GM18508 (cell line): Measurements from ENCODE around the gene PGM5.

Source experiments
- ATAC-seq: cut with Tn5 transposase; IDR thresholded peaks from one replicate; pipeline ENCODE4 v1.9.1; 2021; ENCODE audit warnings: moderate number of reproducible peaks; ENCODE audit not compliant: insufficient read depth, unreplicated experiment

Gene PGM5

GRCh38 chr9:68489646-68490045 lies 133.2 kb downstream of the PGM5 start:
- no peak for ATAC-seq

DNA sequence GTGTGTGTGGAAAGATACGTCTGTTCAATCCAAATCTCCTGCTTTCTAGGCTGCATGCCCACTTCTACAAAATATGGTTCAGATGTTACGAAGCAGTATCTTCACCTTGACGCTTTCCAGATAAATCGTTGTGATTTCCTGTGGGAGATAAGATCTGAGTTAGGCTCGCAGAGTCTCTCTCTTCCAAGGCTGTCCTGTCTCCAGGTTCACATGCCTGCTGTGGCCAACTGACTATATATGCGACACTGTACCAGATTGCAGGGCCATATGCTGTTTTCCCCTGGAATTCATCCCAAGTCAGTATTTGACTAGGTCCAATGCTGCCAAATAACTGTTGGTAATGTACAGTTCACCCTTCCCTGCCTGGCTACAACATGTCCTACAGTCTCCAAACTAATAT lies 136.4 kb downstream of the PGM5 start:
- ATAC-seq = no peak

DNA sequence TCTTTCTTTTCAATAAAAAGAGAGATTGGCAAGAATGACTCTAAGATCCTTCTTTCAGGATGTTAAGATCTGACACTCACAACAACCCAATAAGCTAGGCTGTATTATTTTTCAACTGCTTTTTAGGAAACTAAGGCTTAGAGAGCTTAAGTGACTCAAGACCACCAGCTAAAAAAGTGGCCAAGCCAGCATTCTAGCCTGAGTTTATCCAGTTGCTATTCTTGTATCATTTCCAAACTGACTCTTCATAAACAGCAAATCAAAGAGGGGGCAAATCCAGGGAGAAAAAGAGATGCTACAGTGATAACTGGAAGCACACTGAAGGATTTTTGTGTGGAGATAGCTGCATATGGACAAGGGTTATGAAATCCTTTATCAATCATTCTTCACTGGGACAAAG lies 137.1 kb downstream of the PGM5 start:
- ATAC-seq = no peak

DNA sequence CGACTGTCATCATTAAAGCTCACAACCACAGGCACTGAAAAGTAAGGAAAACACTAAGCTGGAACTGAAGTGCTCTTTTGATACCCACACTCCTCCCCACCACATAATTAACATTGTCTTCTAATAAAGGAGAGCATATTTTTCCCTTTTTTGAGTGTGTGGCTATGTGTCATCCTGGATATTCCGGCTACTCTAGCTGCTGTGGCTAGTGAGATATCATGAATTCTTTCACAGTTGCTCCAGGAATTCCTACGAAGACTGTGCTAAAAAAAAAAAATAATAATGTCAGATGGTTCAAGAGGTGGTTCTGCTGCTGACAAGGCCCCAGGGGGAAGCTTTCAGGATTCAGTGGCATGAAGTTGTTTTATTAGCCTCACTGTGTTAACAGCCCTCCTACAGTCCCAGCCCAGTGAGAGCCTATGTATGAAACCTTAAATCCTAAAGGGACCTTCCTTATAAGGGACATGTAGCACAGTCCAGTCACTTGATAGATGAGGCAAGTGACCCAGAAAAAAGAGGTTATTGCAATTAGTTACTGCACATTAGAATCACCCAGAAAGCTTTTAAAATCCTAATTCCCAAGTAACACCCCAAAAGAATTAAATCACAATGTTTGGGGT lies 137.7 kb downstream of the PGM5 start:
- no peak for ATAC-seq

GRCh38 chr9:68495247-68495646 lies 138.8 kb downstream of the PGM5 start:
- no peak for ATAC-seq

- no peak for ATAC-seq
These were observed 139.9 kb downstream of the PGM5 start for GRCh38 chr9:68496356-68496755.

DNA sequence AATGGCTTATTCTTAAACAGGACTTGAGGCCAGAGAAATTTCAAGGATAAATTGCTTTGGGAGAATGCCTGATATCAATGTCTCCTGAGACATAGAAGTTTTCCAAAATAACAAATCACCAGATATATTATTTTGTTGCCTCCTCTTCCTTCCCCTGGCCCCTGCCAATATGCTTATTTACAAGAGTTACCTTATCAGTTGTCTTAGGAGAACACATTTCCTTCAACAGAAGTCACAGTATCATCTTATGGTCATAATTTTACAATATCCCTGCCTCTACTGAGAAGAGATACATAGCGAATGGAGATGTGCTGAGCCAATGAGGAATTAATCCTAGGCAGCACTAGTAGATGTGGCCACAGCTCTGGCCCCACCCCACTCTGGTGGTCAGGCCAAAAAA lies 141.2 kb downstream of the PGM5 start:
- ATAC-seq = no peak

DNA sequence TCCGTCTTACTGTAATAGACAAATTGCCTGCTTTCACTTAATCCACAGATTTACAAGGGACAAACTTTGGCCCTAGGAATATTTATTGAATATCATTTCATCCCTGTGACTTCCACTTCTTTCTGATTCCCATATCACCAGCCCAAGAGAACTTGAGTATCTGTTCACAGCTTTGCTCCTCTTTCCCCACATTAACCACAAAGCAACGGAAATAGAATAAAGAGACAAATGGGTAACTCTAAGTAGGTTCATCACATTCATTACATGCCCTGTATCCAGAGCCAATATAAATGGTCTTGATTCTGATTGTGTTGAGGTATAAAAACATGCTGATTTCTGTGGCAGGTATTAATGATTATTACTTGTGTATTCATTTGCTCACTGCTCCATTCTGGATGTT lies 142.4 kb downstream of the PGM5 start:
- ATAC-seq = no peak

DNA sequence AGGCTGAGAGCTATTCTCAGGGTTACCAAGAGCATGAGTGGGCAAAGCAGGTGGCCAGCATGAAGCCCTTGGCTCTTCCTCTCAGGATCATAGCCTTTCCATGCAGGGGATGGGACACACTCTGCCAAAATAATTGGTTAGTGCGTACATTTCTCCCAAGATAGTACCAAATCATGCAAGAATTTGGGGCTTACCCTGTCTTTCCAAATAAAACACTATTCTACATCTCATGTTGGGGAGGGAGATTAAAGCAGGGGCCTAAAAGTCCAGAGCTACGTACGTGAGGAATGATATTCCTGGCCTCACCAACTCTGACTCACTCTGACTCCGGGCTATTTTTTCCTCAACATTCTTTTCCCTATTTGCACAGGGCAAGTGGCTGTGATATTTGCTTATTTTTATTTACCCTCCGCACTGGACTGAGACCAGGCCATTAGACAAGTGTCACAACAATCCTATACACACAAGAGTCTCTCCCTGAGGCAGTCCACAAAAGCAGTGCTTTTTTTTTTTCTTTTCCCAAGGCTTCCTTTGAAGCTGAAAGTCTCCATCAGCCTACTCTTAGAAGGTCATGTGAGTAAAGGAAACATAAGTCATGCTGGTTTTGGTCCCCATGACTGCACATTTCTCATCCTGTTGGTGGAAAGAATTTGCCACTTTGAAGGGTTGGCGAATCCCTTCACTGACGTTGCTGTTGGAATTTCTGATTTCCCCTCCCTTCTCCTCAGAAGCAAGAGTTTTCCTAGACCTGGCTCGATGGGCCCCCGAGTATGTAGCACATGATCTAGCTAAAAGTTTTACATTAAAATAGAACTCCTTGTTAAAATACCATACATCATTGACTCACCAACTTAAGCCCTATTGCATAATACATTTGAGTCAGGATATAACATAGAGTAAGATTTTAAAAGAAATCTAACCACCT lies 144.3 kb downstream of the PGM5 start:
- ATAC-seq = no peak

DNA sequence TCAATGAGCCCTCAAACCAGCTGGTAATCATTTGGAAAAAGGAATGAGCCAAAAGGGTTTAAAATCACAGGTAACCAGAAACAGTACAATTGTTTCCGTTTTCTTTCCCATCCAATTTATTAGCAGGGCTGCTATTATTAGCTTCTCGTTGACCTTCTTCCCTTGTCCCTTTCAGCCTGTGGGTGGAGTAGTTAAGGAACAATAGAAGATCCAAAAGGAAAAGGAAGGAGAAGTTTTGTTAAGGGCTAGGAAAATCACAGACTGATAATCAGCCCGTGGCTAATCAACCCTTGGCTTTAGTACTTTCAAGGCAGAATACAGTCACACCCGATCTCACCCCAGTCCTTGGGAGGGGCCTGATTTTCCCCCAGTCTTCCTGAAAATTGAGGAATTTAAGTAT lies 145.9 kb downstream of the PGM5 start:
- no peak for ATAC-seq

DNA sequence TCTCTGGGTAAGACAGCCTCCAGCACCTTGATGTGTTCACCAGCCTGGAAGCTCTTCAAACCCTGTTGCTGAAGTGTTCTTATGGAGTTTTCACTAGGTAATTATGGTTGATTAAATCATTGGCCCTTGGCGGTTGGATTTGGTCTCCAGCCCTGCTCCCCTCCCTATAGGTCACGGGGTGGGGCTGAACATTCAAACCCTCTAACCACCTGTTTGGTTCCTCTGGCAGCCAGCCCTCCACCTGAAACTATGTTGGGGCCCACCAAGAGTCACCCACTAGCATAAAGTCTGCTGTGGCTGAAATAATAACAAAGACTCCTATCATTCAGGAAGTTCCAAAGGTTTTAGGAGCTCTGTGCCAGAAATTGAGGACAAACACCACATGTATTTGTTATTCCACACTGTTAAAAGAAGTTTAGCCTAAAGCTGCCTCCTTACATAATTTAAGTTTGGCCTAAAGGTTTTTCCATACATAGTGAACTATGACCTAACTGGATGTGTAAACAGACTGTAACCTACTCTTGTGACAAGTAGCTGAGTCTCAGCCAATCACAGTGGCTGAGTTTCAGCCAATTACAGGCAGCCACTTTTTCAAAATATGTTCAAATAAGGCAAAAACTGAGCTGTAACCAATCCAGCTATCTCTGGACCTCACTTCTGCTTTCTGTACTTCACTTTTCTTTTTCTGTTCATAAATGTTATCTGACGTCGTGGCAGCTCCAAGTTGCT lies 149.4 kb downstream of the PGM5 start:
- no peak for ATAC-seq

GRCh38 chr9:68506551-68506950 lies 150.1 kb downstream of the PGM5 start:
- no peak for ATAC-seq

DNA sequence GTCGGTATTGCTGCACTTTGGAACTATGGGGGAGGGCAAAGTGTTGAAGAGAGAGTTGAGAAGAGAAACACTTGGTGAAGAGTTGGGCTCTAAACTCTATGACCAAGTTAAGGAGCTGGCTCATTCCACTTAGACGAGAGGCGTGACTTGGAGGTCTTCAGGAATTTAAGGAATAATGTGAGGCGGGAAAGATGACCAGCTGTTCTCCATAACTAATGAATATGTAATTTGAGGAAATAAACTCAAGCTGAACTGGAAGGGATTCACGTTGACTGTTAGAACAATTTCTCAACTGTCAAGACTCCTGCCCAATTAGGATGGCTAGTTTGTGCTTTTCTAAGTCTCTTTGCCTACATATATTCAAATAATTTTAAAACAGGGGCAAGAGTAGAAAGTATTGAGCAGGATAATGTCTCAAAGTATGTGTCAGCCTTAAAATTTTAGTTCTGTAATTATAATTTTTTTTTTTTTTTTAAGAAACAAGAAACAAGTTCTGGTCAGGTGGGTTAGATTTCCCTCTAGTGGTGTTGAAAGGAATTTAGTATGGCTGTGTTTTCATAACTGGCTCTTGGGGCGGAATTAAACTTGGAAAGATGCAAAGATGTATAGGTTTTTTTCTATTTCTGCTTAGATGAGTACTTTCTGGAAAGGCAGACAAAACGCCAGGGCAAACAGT lies 150.9 kb downstream of the PGM5 start:
- ATAC-seq = no peak

GRCh38 chr9:68507806-68508145 lies 151.4 kb downstream of the PGM5 start:
- no peak for ATAC-seq

GRCh38 chr9:68508547-68508946 lies 152.1 kb downstream of the PGM5 start:
- ATAC-seq = no peak

GRCh38 chr9:68509689-68510088 lies 153.3 kb downstream of the PGM5 start:
- ATAC-seq = no peak

DNA sequence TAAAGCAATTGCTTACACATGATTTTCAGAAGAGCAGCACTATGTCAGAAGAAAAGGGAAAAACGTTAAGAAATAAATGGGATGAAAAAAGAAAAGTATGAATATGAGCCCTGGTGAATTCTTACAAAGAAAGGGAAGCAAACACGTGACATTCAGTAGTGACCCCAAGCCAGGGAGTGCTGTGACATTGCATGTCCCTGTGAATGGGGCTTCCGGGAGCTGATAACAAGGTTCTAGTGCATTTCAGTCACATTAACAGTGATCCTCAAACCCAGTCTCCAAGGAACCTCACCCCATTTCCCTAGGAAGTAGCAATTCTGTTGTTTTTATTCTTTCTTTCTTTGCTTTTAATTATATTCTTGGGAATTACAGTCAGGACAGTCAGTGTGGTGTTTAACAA lies 157.0 kb downstream of the PGM5 start:
- no peak for ATAC-seq

- no peak for ATAC-seq
These were observed 157.6 kb downstream of the PGM5 start for GRCh38 chr9:68513981-68514380.

GRCh38 chr9:68515326-68516017 lies 159.1 kb downstream of the PGM5 start:
- no peak for ATAC-seq

GRCh38 chr9:68522131-68522530 lies 165.7 kb downstream of the PGM5 start:
- no peak for ATAC-seq
